ENCODE measurements around the gene METRNL. TPM values are rescaled to one million over a fixed set of nuclear protein-coding genes. Genes with fewer than 3 reads are reported as not detected.

Gene METRNL
- polyA plus RNA-seq, 1 donor from 2014 or later = 15.1 TPM

GRCh38 chr17:83062011-83062817 lies 17.2 kb upstream of the METRNL start:
- no peak overlapping the region for H2AFZ ChIP-seq (ENCODE audit: low read depth, low read length)
- H3K79me2 ChIP-seq (replicated peaks; ENCODE audit: insufficient read depth, low read length) = no peaks in the 10 kb centered on the region
- no peaks in the 10 kb centered on the region for H3K9me2 ChIP-seq (ENCODE audit: insufficient read depth, low read length)
- TF ChIP-seq POLR2AphosphoS5 (IDR thresholded peaks at IDR 0.05) (no peak), EZH2 (IDR thresholded peaks at IDR 0.05; ENCODE audit: borderline replicate concordance, insufficient read depth, low read length, poor library complexity, severe bottlenecking) (no peak), SMC3 (conservative IDR thresholded peaks at IDR 0.05; ENCODE audit: poor library complexity) (no peak), REST (IDR thresholded peaks at IDR 0.05; ENCODE audit: borderline replicate concordance) (no peak), RAD21 (conservative IDR thresholded peaks at IDR 0.05) (no peak), TAF1 (IDR thresholded peaks at IDR 0.05; ENCODE audit: low read depth) (no peak), EP300 (conservative IDR thresholded peaks at IDR 0.05; ENCODE audit: poor library complexity, severe bottlenecking) (no peak), MXI1 (conservative IDR thresholded peaks at IDR 0.05; ENCODE audit: poor library complexity, severe bottlenecking) (no peak)
- TF ChIP-seq, protein P1, sequence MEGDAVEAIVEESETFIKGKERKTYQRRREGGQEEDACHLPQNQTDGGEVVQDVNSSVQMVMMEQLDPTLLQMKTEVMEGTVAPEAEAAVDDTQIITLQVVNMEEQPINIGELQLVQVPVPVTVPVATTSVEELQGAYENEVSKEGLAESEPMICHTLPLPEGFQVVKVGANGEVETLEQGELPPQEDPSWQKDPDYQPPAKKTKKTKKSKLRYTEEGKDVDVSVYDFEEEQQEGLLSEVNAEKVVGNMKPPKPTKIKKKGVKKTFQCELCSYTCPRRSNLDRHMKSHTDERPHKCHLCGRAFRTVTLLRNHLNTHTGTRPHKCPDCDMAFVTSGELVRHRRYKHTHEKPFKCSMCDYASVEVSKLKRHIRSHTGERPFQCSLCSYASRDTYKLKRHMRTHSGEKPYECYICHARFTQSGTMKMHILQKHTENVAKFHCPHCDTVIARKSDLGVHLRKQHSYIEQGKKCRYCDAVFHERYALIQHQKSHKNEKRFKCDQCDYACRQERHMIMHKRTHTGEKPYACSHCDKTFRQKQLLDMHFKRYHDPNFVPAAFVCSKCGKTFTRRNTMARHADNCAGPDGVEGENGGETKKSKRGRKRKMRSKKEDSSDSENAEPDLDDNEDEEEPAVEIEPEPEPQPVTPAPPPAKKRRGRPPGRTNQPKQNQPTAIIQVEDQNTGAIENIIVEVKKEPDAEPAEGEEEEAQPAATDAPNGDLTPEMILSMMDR (IDR thresholded peaks at IDR 0.05; ENCODE audit: poor library complexity, severe bottlenecking) = no peak
- no peak overlapping the region for H3K27ac ChIP-seq (ENCODE audit: low read length)
- H3K27me3 ChIP-seq (ENCODE audit: insufficient read depth, low read depth, low read length) = no peaks in the 10 kb centered on the region
- no peaks in the 10 kb centered on the region for H3K9me3 ChIP-seq (ENCODE audit: low read length)
- no peak overlapping the region for H3K4me2 ChIP-seq (ENCODE audit: low read length)
- no peaks in the 10 kb centered on the region for H4K20me1 ChIP-seq (ENCODE audit: insufficient read depth)
- no peaks in the 10 kb centered on the region for H3K36me3 ChIP-seq (ENCODE audit: insufficient read depth, low read length)
- no peak overlapping the region for H3K9ac ChIP-seq (ENCODE audit: low read length)
- no peak overlapping the region for H3K4me3 ChIP-seq (ENCODE audit: low read length)
- no peaks in the 10 kb centered on the region for H3F3A ChIP-seq (ENCODE audit: insufficient read depth, low read length, poor library complexity, severe bottlenecking)

DNA sequence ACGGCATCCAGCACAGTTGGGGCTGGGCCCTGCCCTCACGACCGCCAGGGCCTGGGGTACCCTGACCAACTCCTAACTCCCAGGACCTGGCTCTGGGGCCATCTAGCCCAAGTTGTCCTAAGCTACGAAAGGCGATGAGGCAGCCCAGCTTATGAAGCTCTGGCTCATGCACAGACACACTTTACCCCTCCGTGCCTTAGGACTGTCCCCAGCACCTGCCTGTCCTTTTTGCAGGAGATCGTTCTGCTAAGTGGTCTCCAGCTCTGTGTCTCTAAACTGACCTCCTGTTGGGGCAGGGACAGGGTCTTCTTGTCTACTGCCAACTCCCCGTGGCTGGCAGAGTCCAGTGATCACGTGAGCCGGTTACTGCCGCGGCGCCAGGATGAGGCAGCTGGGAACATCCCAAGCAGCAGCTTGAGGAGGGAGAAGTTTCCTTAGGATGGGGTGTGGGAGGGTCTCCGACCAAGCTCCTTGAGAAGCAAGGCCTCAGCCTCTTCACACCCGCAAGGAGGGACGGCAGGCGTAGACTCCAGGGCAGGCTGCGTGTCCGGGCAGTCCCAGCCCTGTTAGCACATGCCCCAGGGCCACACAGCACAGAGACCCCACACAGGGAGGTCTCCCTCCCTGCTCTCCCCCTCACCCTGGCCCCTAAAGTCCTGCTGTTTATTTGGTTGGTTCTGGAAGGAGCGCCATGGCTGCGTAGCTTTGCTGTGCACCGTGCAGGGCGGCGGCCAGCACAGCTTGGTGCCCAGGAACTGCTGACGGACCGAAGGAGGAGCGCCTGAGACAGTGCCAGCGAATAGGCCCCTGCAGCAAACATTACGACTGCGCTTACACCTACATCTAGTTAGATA lies 16.4 kb upstream of the METRNL start:
- H3K9ac ChIP-seq (ENCODE audit: low read length) = no peak overlapping the region
- H3K36me3 ChIP-seq (ENCODE audit: insufficient read depth, low read length) = no peaks in the 10 kb centered on the region

More for the DNA sequence above, 16.4 kb upstream of the METRNL start:
- H3K27me3 ChIP-seq (ENCODE audit: insufficient read depth, low read depth, low read length) = no peaks in the 10 kb centered on the region
- no peaks in the 10 kb centered on the region for H3K9me2 ChIP-seq (ENCODE audit: insufficient read depth, low read length)
- no peaks in the 10 kb centered on the region for H3F3A ChIP-seq (ENCODE audit: insufficient read depth, low read length, poor library complexity, severe bottlenecking)
- H3K79me2 ChIP-seq (replicated peaks; ENCODE audit: insufficient read depth, low read length) = no peaks in the 10 kb centered on the region
- no peak overlapping the region for H3K27ac ChIP-seq (ENCODE audit: low read length)
- no peak overlapping the region for H2AFZ ChIP-seq (ENCODE audit: low read depth, low read length)
- no peaks in the 10 kb centered on the region for H4K20me1 ChIP-seq (ENCODE audit: insufficient read depth)
- no peaks in the 10 kb centered on the region for H3K9me3 ChIP-seq (ENCODE audit: low read length)
- TF ChIP-seq REST (IDR thresholded peaks at IDR 0.05; ENCODE audit: borderline replicate concordance) (no peak), EZH2 (IDR thresholded peaks at IDR 0.05; ENCODE audit: borderline replicate concordance, insufficient read depth, low read length, poor library complexity, severe bottlenecking) (no peak), EP300 (conservative IDR thresholded peaks at IDR 0.05; ENCODE audit: poor library complexity, severe bottlenecking) (no peak), RAD21 (conservative IDR thresholded peaks at IDR 0.05) (no peak)
- H3K4me3 ChIP-seq (ENCODE audit: low read length) = no peak overlapping the region
- H3K4me2 ChIP-seq (ENCODE audit: low read length) = no peak overlapping the region
